HepG2 (cell line): ENCODE data around the gene RPS27L. TPM values are rescaled to one million over a fixed set of nuclear protein-coding genes. Genes with fewer than 3 reads are reported as not detected.

Experiments
- CBFB ChIP-seq: sonication (generic); formaldehyde crosslinking; IDR thresholded peaks from 2 replicates; pipeline ENCODE4 v1.4.0; 2020; ENCODE audit warnings: missing genetic modification reagents
- CBX5 ChIP-seq: sonication (generic); formaldehyde crosslinking; IDR thresholded peaks from 2 replicates; pipeline ENCODE4 v1.4.0; 2020; ENCODE audit warnings: missing genetic modification reagents, borderline replicate concordance
- FOSL2 ChIP-seq: sonication (generic); formaldehyde crosslinking; IDR thresholded peaks from 2 replicates; pipeline ENCODE4 v1.4.0; 2020; ENCODE audit warnings: missing genetic modification reagents
- MEIS2 ChIP-seq: sonication (generic); formaldehyde crosslinking; IDR thresholded peaks from 2 replicates; pipeline ENCODE4 v1.9.0; 2021; ENCODE audit warnings: mild to moderate bottlenecking, missing genetic modification reagents
- MIER2 ChIP-seq: IDR thresholded peaks from 2 replicates; pipeline ENCODE4 v1.6.1; 2016; ENCODE audit warnings: missing biosample characterization, missing genetic modification reagents
- MYC ChIP-seq: sonication (generic); formaldehyde crosslinking; IDR thresholded peaks from 2 replicates; pipeline ENCODE4 v1.9.0; 2021; ENCODE audit warnings: missing genetic modification reagents, borderline replicate concordance
- POGZ ChIP-seq: sonication (generic); formaldehyde crosslinking; IDR thresholded peaks from 2 replicates; pipeline ENCODE4 v1.4.0; 2020; ENCODE audit warnings: mild to moderate bottlenecking, missing genetic modification reagents
- RAD21 ChIP-seq: fragments of 450-650 bp; formaldehyde crosslinking; IDR thresholded peaks from 2 replicates; pipeline ENCODE4 v1.5.0; 2020; ENCODE audit warnings: mild to moderate bottlenecking
- RBM22 ChIP-seq: fragments of 200-400 bp; formaldehyde crosslinking; optimal IDR thresholded peaks from 2 replicates; pipeline ENCODE3; 2017; ENCODE audit warnings: mild to moderate bottlenecking, low read length, moderate library complexity
- SNAI1 ChIP-seq: sonication (generic); formaldehyde crosslinking; IDR thresholded peaks from 2 replicates; pipeline ENCODE4 v1.5.0; 2020; ENCODE audit warnings: mild to moderate bottlenecking, missing genetic modification reagents, borderline replicate concordance
- SP4 ChIP-seq: sonication (generic); formaldehyde crosslinking; IDR thresholded peaks from 2 replicates; pipeline ENCODE4 v1.8.1; 2023; ENCODE audit warnings: mild to moderate bottlenecking, missing genetic modification reagents
- STAT5B ChIP-seq: sonication (generic); formaldehyde crosslinking; IDR thresholded peaks from 2 replicates; pipeline ENCODE4 v1.4.0; 2020; ENCODE audit warnings: missing genetic modification reagents
- TBX3 ChIP-seq: fragments of 450-650 bp; IDR thresholded peaks from 2 replicates; pipeline ENCODE4 v1.6.1; 2017; ENCODE audit warnings: antibody characterized with exemption, mild to moderate bottlenecking, inconsistent platforms, borderline replicate concordance
- ZBTB20 ChIP-seq: sonication (generic); formaldehyde crosslinking; IDR thresholded peaks from 2 replicates; pipeline ENCODE4 v1.8.1; 2023; ENCODE audit warnings: missing genetic modification reagents, low read depth, mild to moderate bottlenecking, borderline replicate concordance
- ZNF136 ChIP-seq: sonication (generic); formaldehyde crosslinking; IDR thresholded peaks from 2 replicates; pipeline ENCODE4 v1.8.1; 2022; ENCODE audit warnings: low read depth, mild to moderate bottlenecking, moderate library complexity, missing genetic modification reagents
- ZNF501 ChIP-seq: sonication (generic); formaldehyde crosslinking; IDR thresholded peaks from 2 replicates; pipeline ENCODE4 v1.5.1; 2020; ENCODE audit warnings: mild to moderate bottlenecking, moderate library complexity, missing genetic modification reagents
- ZNF607 ChIP-seq: sonication (generic); formaldehyde crosslinking; IDR thresholded peaks from 2 replicates; pipeline ENCODE4 v1.5.1; 2020; ENCODE audit warnings: missing genetic modification reagents, mild to moderate bottlenecking, borderline replicate concordance
- ZNF614 ChIP-seq: IDR thresholded peaks from 2 replicates; pipeline ENCODE4 v1.6.1; 2018; ENCODE audit warnings: missing biosample characterization, missing genetic modification reagents, inconsistent platforms, borderline replicate concordance
- ZNF644 ChIP-seq: IDR thresholded peaks from 2 replicates; pipeline ENCODE4 v1.6.1; 2016; ENCODE audit warnings: low read depth
- ZNF710 ChIP-seq: sonication (generic); formaldehyde crosslinking; IDR thresholded peaks from 2 replicates; pipeline ENCODE4 v1.5.0; 2020; ENCODE audit warnings: mild to moderate bottlenecking, missing genetic modification reagents, borderline replicate concordance
- ZNF747 ChIP-seq: sonication (generic); formaldehyde crosslinking; IDR thresholded peaks from 2 replicates; pipeline ENCODE4 v1.8.1; 2023; ENCODE audit warnings: missing genetic modification reagents, mild to moderate bottlenecking, borderline replicate concordance
- ZNF879 ChIP-seq: sonication (generic); formaldehyde crosslinking; IDR thresholded peaks from 2 replicates; pipeline ENCODE4 v1.8.1; 2023; ENCODE audit warnings: missing genetic modification reagents
- polyA plus RNA-seq, 8 experiments: library from polyadenylated mRNA; depleted of rRNA in 3 of 8; stranded (reverse) in 7 of 8; unstranded in 1 of 8; fragments of >200 nt; fragmentation: Illumina TruSeq in 4 of 8; extraction: Trizol in 4 of 8; gene quantifications; 2 replicates each; pipeline versions ENCODE4 v1.2.1 to v1.2.3, GENCODE V29; 2011 to 2016; ENCODE audit warnings: low read depth in 4 of 8, missing spikeins in 1 of 8, mixed read lengths in 1 of 8; ENCODE audit not compliant: insufficient read depth in 1 of 8
- total RNA-seq, 5 experiments: library from RNA; depleted of rRNA; stranded (reverse); fragments of >200 nt; fragmentation: Illumina TruSeq; extraction: Trizol; gene quantifications; 2 replicates each; pipeline ENCODE4 v1.2.3, GENCODE V29; 2016; ENCODE audit warnings: low read depth in 1 of 5
- TF ChIP-seq, protein P1 (sequence below): sonication (generic); formaldehyde crosslinking; IDR thresholded peaks from 2 replicates; pipeline ENCODE4 v1.4.0; 2020; ENCODE audit warnings: missing genetic modification reagents, borderline replicate concordance
- TF ChIP-seq, protein P2 (sequence below): sonication (generic); formaldehyde crosslinking; IDR thresholded peaks from 2 replicates; pipeline ENCODE4 v1.4.0; 2020; ENCODE audit warnings: missing genetic modification reagents, borderline replicate concordance

Gene RPS27L
- total and polyA plus RNA-seq, 2 of the 13 experiments (the other 11 are each of a cell fraction or from before 2014, with no cell fraction given): 231 to 433 TPM

DNA sequence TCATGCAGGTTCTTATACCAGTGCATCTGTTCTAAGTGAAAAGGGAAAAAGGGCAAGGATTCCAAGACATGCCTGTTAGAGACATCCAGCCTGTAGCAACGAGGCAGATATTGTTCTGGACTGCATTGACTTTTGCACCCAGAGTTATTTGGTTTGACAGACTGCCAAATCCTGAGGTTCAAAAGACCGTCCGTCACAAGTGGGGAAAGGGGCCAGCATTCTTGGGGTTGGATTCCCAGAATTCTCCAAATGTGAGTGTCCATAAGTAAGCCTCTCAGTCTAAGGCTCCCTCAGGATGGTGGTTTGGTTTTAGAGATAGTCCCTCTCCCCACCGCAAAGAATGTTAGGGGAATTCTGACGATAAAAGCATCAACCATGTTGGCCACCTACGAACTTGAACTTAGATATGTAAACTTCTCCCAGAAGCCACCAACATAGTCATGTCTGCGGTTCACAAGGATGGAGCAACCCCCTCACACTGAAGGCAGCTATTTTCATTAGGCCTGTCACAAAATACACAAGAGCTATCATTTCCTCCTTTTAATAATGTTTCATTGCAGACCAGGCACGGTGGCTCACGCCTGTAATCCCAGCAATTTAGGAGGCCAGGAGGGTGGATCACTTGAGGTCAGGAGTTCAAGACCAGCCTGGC lies 49.3 kb downstream of the RPS27L start (continued):
- TF ChIP-seq ZBTB20 (CRISPR knock-in tag) (0 out of 2 replicates have a peak, but pooled peaks have one; percentile 55), POGZ (CRISPR knock-in tag) (no peak), CBX5 (CRISPR knock-in tag) (peak; percentile 38; the same call in 1 of the 2 replicates), MIER2 (CRISPR knock-in tag) (no peak), TBX3 (peak; percentile 64; the same call in 1 of the 2 replicates), ZNF879 (CRISPR knock-in tag) (no peak), FOSL2 (CRISPR knock-in tag) (peak; percentile 94), ZNF644 (peak; percentile 64), ZNF136 (0 out of 2 replicates have a peak, but pooled peaks have one; percentile 43), CBFB (CRISPR knock-in tag) (peak; percentile 94), MEIS2 (CRISPR knock-in tag) (peak; percentile 82), ZNF501 (no peak), SP4 (CRISPR knock-in tag) (0 out of 2 replicates have a peak, but pooled peaks have one; percentile 34), RBM22 (no peak), ZNF614 (CRISPR knock-in tag) (peak; percentile 67; the same call in 1 of the 2 replicates), RAD21 (CRISPR knock-in tag) (0 out of 2 replicates have a peak, but pooled peaks have one; percentile 30), SNAI1 (CRISPR knock-in tag) (no peak), ZNF747 (CRISPR knock-in tag) (0 out of 2 replicates have a peak, but pooled peaks have one; percentile 68), MYC (0 out of 2 replicates have a peak, but pooled peaks have one; percentile 21), ZNF710 (CRISPR knock-in tag) (no peak), ZNF607 (CRISPR knock-in tag) (no peak), STAT5B (CRISPR knock-in tag) (no peak)
- TF ChIP-seq, protein P1, sequence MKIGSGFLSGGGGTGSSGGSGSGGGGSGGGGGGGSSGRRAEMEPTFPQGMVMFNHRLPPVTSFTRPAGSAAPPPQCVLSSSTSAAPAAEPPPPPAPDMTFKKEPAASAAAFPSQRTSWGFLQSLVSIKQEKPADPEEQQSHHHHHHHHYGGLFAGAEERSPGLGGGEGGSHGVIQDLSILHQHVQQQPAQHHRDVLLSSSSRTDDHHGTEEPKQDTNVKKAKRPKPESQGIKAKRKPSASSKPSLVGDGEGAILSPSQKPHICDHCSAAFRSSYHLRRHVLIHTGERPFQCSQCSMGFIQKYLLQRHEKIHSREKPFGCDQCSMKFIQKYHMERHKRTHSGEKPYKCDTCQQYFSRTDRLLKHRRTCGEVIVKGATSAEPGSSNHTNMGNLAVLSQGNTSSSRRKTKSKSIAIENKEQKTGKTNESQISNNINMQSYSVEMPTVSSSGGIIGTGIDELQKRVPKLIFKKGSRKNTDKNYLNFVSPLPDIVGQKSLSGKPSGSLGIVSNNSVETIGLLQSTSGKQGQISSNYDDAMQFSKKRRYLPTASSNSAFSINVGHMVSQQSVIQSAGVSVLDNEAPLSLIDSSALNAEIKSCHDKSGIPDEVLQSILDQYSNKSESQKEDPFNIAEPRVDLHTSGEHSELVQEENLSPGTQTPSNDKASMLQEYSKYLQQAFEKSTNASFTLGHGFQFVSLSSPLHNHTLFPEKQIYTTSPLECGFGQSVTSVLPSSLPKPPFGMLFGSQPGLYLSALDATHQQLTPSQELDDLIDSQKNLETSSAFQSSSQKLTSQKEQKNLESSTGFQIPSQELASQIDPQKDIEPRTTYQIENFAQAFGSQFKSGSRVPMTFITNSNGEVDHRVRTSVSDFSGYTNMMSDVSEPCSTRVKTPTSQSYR (CRISPR knock-in tag): peak; percentile 40; the same call in 1 of the 2 replicates
- TF ChIP-seq, protein P2, sequence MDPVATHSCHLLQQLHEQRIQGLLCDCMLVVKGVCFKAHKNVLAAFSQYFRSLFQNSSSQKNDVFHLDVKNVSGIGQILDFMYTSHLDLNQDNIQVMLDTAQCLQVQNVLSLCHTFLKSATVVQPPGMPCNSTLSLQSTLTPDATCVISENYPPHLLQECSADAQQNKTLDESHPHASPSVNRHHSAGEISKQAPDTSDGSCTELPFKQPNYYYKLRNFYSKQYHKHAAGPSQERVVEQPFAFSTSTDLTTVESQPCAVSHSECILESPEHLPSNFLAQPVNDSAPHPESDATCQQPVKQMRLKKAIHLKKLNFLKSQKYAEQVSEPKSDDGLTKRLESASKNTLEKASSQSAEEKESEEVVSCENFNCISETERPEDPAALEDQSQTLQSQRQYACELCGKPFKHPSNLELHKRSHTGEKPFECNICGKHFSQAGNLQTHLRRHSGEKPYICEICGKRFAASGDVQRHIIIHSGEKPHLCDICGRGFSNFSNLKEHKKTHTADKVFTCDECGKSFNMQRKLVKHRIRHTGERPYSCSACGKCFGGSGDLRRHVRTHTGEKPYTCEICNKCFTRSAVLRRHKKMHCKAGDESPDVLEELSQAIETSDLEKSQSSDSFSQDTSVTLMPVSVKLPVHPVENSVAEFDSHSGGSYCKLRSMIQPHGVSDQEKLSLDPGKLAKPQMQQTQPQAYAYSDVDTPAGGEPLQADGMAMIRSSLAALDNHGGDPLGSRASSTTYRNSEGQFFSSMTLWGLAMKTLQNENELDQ (CRISPR knock-in tag): no peak
